HCT116 (cell line): ENCODE data around the gene COX10. TPM values are rescaled to one million over a fixed set of nuclear protein-coding genes. Genes with fewer than 3 reads are reported as not detected.

Experiments
- ATAC-seq: fragments of 200-7000 bp; cut with Tn5 transposase; 2 replicates; pipeline ENCODE4 v1.9.1; 2020; ENCODE audit warnings: mild to moderate bottlenecking, moderate library complexity
- BruUV-seq: library from RNA; stranded (reverse); fragments of 400-500 nt; replicated peaks from 2 replicates; lab custom pipeline; 2021; lab: Mats Ljungman, UMichigan
- CTCF ChIA-PET: fragments of 300-600 bp; sonication (Branson Sonifier 250); formaldehyde crosslinking; loops from one replicate; lab custom pipeline; 2021; ENCODE audit warnings: antibody characterized with exemption; lab: Charles Lee
- POLR2A ChIA-PET: fragments of 300-600, 350-600 bp; sonication (Branson Sonifier 250); formaldehyde crosslinking; loops from one replicate; lab custom pipeline; 2021; ENCODE audit warnings: antibody characterized with exemption; lab: Charles Lee
- RAD21 ChIA-PET, 2 experiments: fragments of 300-600 bp; sonication (Branson Sonifier 250); formaldehyde crosslinking; loops; one replicate each; lab custom pipeline; 2023; ENCODE audit warnings: low total read pairs in 2 of 2; ENCODE audit not compliant: uncharacterized antibody in 2 of 2, unreplicated experiment in 2 of 2, low non-redundant PET in 1 of 2; lab: Charles Lee
- DNase-seq: peaks from one replicate; pipeline ENCODE4 v3.0.0-alpha.2; 2010; ENCODE audit warnings: low read depth, low spot score
- H2AFZ ChIP-seq: fragments of 200-600 bp; shearing (Covaris generic), sonication (generic); 2 replicates; pipeline ENCODE4 v1.6.1; 2017; ENCODE audit warnings: low read depth, mixed run types, mixed read lengths, antibody characterized with exemption, low read length; ENCODE audit not compliant: poor library complexity, severe bottlenecking
- H3K27ac ChIP-seq: 2 replicates; pipeline ENCODE4 v1.5.1; 2012; ENCODE audit warnings: low read depth, low read length
- H3K27me3 ChIP-seq: fragments of 200-600 bp; sonication (generic); 2 replicates; pipeline ENCODE4 v1.6.1; 2016; ENCODE audit warnings: mixed run types, low read length, mixed read lengths; ENCODE audit not compliant: insufficient read depth
- H3K36me3 ChIP-seq, 2 experiments: fragments of 200-500 bp in 1 of 2; fragments of 200-600 bp in 1 of 2; sonication (Bioruptor generic) in 1 of 2; sonication (generic) in 1 of 2; 2 replicates each; pipeline versions ENCODE4 v1.5.1 to v1.6.1; 2014 to 2016; ENCODE audit warnings: low read length in 2 of 2, inconsistent platforms in 1 of 2, mixed read lengths in 1 of 2, mixed run types in 1 of 2; ENCODE audit not compliant: insufficient read depth in 2 of 2, control insufficient read depth in 1 of 2
- H3K4me1 ChIP-seq, 2 experiments: fragments of 200-600 bp in 1 of 2; sonication (generic) in 1 of 2; 2 replicates each; pipeline versions ENCODE4 v1.5.1 to v1.6.1; 2012 to 2017; ENCODE audit warnings: low read length in 2 of 2, inconsistent platforms in 1 of 2, mild to moderate bottlenecking in 1 of 2, mixed read lengths in 1 of 2, mixed run types in 1 of 2, moderate library complexity in 1 of 2; ENCODE audit not compliant: insufficient read depth in 2 of 2, control insufficient read depth in 1 of 2
- H3K4me2 ChIP-seq: fragments of 200-600 bp; sonication (generic); 2 replicates; pipeline ENCODE4 v1.6.1; 2017; ENCODE audit warnings: mixed run types, low read length, mixed read lengths
- H3K4me3 ChIP-seq, 2 experiments: fragments of 200-600 bp in 1 of 2; sonication (generic) in 1 of 2; replicated peaks in 1 of 2; 2 replicates each; pipeline ENCODE4 v1.5.1; 2011 to 2016; ENCODE audit warnings: low read length in 2 of 2, control low read depth in 1 of 2, low read depth in 1 of 2, mild to moderate bottlenecking in 1 of 2, mixed read lengths in 1 of 2, mixed run types in 1 of 2
- H3K79me2 ChIP-seq: fragments of 200-600 bp; sonication (generic); 2 replicates; pipeline ENCODE4 v1.6.1; 2017; ENCODE audit warnings: mild to moderate bottlenecking, mixed run types, low read length, moderate library complexity, mixed read lengths; ENCODE audit not compliant: insufficient read depth
- H3K9ac ChIP-seq: fragments of 200-600 bp; sonication (generic); 2 replicates; pipeline ENCODE4 v1.6.1; 2016; ENCODE audit warnings: low read length, mixed read lengths
- H3K9me2 ChIP-seq: fragments of 200-600 bp; sonication (generic), shearing (Covaris generic); 2 replicates; pipeline ENCODE4 v1.6.1; 2017; ENCODE audit warnings: mixed run types, mild to moderate bottlenecking, moderate library complexity; ENCODE audit not compliant: insufficient read depth
- H3K9me3 ChIP-seq, 2 experiments: fragments of 200-500 bp in 1 of 2; fragments of 200-600 bp in 1 of 2; sonication (Bioruptor generic) in 1 of 2; sonication (generic) in 1 of 2; 2 replicates each; pipeline ENCODE4 v1.6.1; 2014 to 2017; ENCODE audit warnings: low read length in 2 of 2, mixed read lengths in 2 of 2, inconsistent platforms in 1 of 2, low read depth in 1 of 2, mild to moderate bottlenecking in 1 of 2, mixed run types in 1 of 2, moderate library complexity in 1 of 2; ENCODE audit not compliant: control insufficient read depth in 1 of 2, insufficient read depth in 1 of 2
- H4K20me1 ChIP-seq: fragments of 200-600 bp; sonication (generic), shearing (Covaris generic); 2 replicates; pipeline ENCODE4 v1.6.1; 2017; ENCODE audit warnings: mixed run types, mild to moderate bottlenecking, moderate library complexity; ENCODE audit not compliant: insufficient read depth
- ATF3 ChIP-seq: IDR thresholded peaks from 2 replicates; pipeline ENCODE4 v1.6.1; 2012
- CEBPB ChIP-seq: IDR thresholded peaks from 2 replicates; pipeline ENCODE4 v1.6.1; 2012; ENCODE audit warnings: low read depth
- EGR1 ChIP-seq: IDR thresholded peaks from 2 replicates; pipeline ENCODE4 v1.6.1; 2012; ENCODE audit warnings: low read depth
- ELF1 ChIP-seq: IDR thresholded peaks from 2 replicates; pipeline ENCODE4 v1.6.1; 2012; ENCODE audit warnings: low read depth, borderline replicate concordance
- EZH2 ChIP-seq: fragments of 200-600 bp; sonication (generic); IDR thresholded peaks from 2 replicates; pipeline ENCODE4 v1.6.1; 2017; ENCODE audit warnings: antibody characterized with exemption, mixed run types
- EZH2phosphoT487 ChIP-seq: fragments of 200-600 bp; IDR thresholded peaks from 2 replicates; pipeline ENCODE4 v1.6.1; 2018; ENCODE audit warnings: antibody characterized with exemption, borderline replicate concordance
- JUND ChIP-seq: IDR thresholded peaks from 2 replicates; pipeline ENCODE4 v1.6.1; 2012
- POLR2A ChIP-seq: IDR thresholded peaks from 2 replicates; pipeline ENCODE4 v1.7.0; 2011; ENCODE audit warnings: borderline replicate concordance; ENCODE audit not compliant: insufficient read depth, insufficient read length; ENCODE audit errors: extremely low read depth
- POLR2AphosphoS5 ChIP-seq: IDR thresholded peaks from 2 replicates; pipeline ENCODE4 v1.6.1; 2011; ENCODE audit warnings: mild to moderate bottlenecking, low read depth, low read length, moderate library complexity
- RAD21 ChIP-seq: IDR thresholded peaks from 2 replicates; pipeline ENCODE4 v1.6.1; 2012; ENCODE audit warnings: low read depth, mild to moderate bottlenecking
- SIN3A ChIP-seq: IDR thresholded peaks from 2 replicates; pipeline ENCODE4 v1.6.1; 2012; ENCODE audit warnings: low read depth
- SP1 ChIP-seq: IDR thresholded peaks from 2 replicates; pipeline ENCODE4 v1.6.1; 2012; ENCODE audit warnings: low read depth
- SRF ChIP-seq: IDR thresholded peaks from 2 replicates; pipeline ENCODE4 v1.6.1; 2012; ENCODE audit warnings: low read depth
- TCF7L2 ChIP-seq: IDR thresholded peaks from 2 replicates; pipeline ENCODE4 v1.7.0; 2011; ENCODE audit warnings: borderline replicate concordance, inconsistent platforms; ENCODE audit not compliant: insufficient read depth, insufficient read length; ENCODE audit errors: extremely low read depth
- YY1 ChIP-seq: IDR thresholded peaks from 2 replicates; pipeline ENCODE4 v1.6.1; 2011; ENCODE audit warnings: low read length, low read depth, moderate library complexity, mild to moderate bottlenecking; ENCODE audit not compliant: insufficient replicate concordance; ENCODE audit errors: extremely low read depth
- ZBTB33 ChIP-seq: IDR thresholded peaks from 2 replicates; pipeline ENCODE4 v1.6.1; 2011; ENCODE audit warnings: mild to moderate bottlenecking, low read length, moderate library complexity; ENCODE audit not compliant: insufficient replicate concordance; ENCODE audit errors: extremely low read depth
- ZNF274 ChIP-seq: fragments of 200-500 bp; sonication (Bioruptor generic); IDR thresholded peaks from 2 replicates; pipeline ENCODE4 v1.6.1; 2014; ENCODE audit warnings: mild to moderate bottlenecking, low read depth, low read length, inconsistent platforms
- intact Hi-C: fragments of 100-400 bp; cut with micrococcal nuclease; formaldehyde crosslinking; loops from 2 replicates; pipeline ENCODE4 v1.10.0; 2022
- total RNA-seq: library from RNA; stranded (reverse); gene quantifications from one replicate; pipeline ENCODE4 v1.2.1, GENCODE V29; 2021; ENCODE audit not compliant: unreplicated experiment
- TF ChIP-seq, protein P1 (sequence below): IDR thresholded peaks from 2 replicates; pipeline ENCODE4 v1.6.1; 2012

Gene COX10
- total RNA-seq, 1 experiment from 2014 or later: 22.4 TPM

DNA sequence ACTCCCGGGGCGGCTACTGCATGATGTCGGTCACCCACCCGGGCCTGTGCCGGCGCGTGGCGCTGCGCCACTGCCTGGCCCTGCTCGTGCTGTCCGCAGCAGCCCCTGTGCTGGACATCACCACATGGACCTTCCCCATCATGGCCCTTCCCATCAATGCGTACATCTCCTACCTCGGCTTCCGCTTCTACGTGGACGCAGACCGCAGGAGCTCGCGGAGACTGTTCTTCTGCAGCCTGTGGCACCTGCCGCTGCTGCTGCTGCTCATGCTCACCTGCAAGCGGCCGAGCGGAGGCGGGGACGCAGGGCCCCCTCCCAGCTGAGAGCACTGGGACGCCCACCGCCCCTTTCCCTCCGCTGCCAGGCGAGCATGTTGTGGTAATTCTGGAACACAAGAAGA, 137.6 kb downstream of the COX10 start:
- Histone ChIP-seq H3K4me1 (peaks cover 12 to 27% of the 10 kb centered on the region in 2 experiments), H3K4me3 (no peak overlapping the region), H3K36me3 (peaks cover 0 to 5% of the 10 kb centered on the region in 2 experiments; a peak in 1 of 4 replicates), H3K27ac (no peak overlapping the region), H3K9me3 (no peaks in the 10 kb centered on the region), H3K9me2 (no peaks in the 10 kb centered on the region), H3K79me2 (no peaks in the 10 kb centered on the region), H2AFZ (no peak overlapping the region), H3K4me2 (no peak overlapping the region), H3K27me3 (no peaks in the 10 kb centered on the region), H3K9ac (no peak overlapping the region), H4K20me1 (no peaks in the 10 kb centered on the region)
- ChIA-PET CTCF (no interaction called here), RAD21 (no interaction called here), POLR2A (no interaction called here)
- DNase-seq: no peak
- TF ChIP-seq YY1 (no peak), JUND (no peak), EZH2phosphoT487 (no peak), CEBPB (no peak), RAD21 (no peak), TCF7L2 (no peak), EGR1 (no peak), SRF (no peak)
- TF ChIP-seq, protein P1, sequence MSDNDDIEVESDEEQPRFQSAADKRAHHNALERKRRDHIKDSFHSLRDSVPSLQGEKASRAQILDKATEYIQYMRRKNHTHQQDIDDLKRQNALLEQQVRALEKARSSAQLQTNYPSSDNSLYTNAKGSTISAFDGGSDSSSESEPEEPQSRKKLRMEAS: no peak
- no peak for ATAC-seq
- BruUV-seq: no TSS peak
- intact Hi-C loops: no loop called here

GRCh38 chr17:14207791-14208190, 138.5 kb downstream of the COX10 start:
- Histone ChIP-seq H3K27ac (no peak overlapping the region), H3K4me2 (no peak overlapping the region), H3K79me2 (no peaks in the 10 kb centered on the region), H3K9ac (no peak overlapping the region), H3K9me3 (no peaks in the 10 kb centered on the region), H2AFZ (no peak overlapping the region), H3K4me1 (peaks cover 12 to 27% of the 10 kb centered on the region in 2 experiments), H3K4me3 (no peak overlapping the region), H3K36me3 (peaks cover 0 to 5% of the 10 kb centered on the region in 2 experiments; a peak in 1 of 4 replicates), H3K9me2 (no peaks in the 10 kb centered on the region), H3K27me3 (no peaks in the 10 kb centered on the region), H4K20me1 (no peaks in the 10 kb centered on the region)
- intact Hi-C loops: no loop called here
- BruUV-seq: no TSS peak
- CTCF ChIA-PET: no interaction called here
- POLR2A ChIA-PET: no interaction called here
- DNase-seq (no peak), ATAC-seq (no peak)
- RAD21 ChIA-PET: no interaction called here
- TF ChIP-seq EZH2phosphoT487 (no peak), ZNF274 (no peak), SP1 (no peak), ATF3 (no peak), RAD21 (no peak), POLR2A (no peak), ZBTB33 (no peak), ELF1 (no peak), SRF (no peak), POLR2AphosphoS5 (no peak), JUND (no peak), YY1 (no peak), EZH2 (no peak), CEBPB (no peak), TCF7L2 (no peak), SIN3A (no peak)
- TF ChIP-seq, protein P1: no peak
